ENCODE data around the gene STRAP. TPM values are rescaled to one million over a fixed set of nuclear protein-coding genes. Genes with fewer than 3 reads are reported as not detected.

Gene STRAP
- total and polyA plus RNA-seq, 8 donors, result 36.1 to 52.2 (median 44.9) TPM

DNA sequence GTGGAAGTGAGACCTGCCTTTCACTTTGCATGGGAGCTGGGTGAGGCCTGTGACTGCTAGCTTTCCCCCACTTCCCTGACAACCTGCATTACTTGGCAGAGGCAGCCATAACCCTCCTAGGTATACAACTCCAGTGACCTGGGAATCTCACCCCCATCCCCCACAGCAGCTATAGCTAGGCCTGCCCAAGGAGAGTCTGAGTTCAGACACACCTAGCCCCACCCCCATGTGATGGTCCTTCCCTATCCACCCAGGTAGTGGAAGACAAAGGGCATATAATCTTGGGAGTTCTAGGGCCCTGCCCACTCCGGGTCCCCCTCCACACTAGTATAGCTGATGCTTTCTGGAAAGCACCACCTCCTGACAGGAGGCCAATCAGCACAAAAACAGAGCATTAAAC is 6.3 kb upstream of the STRAP start:
- H3K36me3 ChIP-seq, result no peaks in the 10 kb centered on the region
- no peak overlapping the region for H3K4me3 ChIP-seq
- H3K9me3 ChIP-seq, result no peaks in the 10 kb centered on the region
- 79 to 81% methylated on average over 1 of the region's 1 CpG for WGBS, 2 donors
- TF ChIP-seq, protein P1, sequence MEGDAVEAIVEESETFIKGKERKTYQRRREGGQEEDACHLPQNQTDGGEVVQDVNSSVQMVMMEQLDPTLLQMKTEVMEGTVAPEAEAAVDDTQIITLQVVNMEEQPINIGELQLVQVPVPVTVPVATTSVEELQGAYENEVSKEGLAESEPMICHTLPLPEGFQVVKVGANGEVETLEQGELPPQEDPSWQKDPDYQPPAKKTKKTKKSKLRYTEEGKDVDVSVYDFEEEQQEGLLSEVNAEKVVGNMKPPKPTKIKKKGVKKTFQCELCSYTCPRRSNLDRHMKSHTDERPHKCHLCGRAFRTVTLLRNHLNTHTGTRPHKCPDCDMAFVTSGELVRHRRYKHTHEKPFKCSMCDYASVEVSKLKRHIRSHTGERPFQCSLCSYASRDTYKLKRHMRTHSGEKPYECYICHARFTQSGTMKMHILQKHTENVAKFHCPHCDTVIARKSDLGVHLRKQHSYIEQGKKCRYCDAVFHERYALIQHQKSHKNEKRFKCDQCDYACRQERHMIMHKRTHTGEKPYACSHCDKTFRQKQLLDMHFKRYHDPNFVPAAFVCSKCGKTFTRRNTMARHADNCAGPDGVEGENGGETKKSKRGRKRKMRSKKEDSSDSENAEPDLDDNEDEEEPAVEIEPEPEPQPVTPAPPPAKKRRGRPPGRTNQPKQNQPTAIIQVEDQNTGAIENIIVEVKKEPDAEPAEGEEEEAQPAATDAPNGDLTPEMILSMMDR (IDR thresholded peaks at IDR 0.05), result no peak
- ATAC-seq (no peak), FAIRE-seq (no peak), DNase-seq (no peak)
- intact Hi-C loops (cut with DNase I), result no loop called here
- no peak overlapping the region for H3K27ac ChIP-seq
- no peaks in the 10 kb centered on the region for H3K4me1 ChIP-seq
- H3K27me3 ChIP-seq, result no peaks in the 10 kb centered on the region

DNA sequence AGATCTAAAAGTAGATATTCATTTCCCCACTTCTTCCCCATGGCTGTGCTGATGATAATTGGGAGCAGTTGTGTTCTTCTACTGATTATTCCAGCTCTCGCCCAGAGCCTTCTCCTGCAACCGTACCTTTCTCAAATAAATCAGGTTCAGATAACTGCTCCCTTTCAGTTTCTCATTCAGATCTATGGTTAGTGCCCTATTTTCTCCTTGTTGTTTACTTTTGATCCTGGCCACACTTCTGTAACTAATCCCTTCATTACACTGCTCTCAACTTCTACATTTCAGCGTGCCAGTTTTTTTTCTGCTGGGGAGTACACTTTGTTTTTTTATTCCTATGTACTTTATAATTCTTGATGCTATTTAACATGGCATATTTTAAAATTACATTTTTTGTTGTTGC is 2.8 kb upstream of the STRAP start:
- ATAC-seq (no peak), FAIRE-seq (no peak), DNase-seq (no peak)
- Histone ChIP-seq H3K4me3 (no peak overlapping the region), H3K4me1 (peaks cover 5 to 7% (median 7%) of the 10 kb centered on the region in 3 donors), H3K27ac (no peak overlapping the region), H3K9me3 (no peaks in the 10 kb centered on the region), H3K27me3 (no peaks in the 10 kb centered on the region), H3K36me3 (no peaks in the 10 kb centered on the region)
- TF ChIP-seq, protein P1 (IDR thresholded peaks at IDR 0.05), result no peak
- intact Hi-C loops (cut with DNase I), result no loop called here
- WGBS, 2 donors, result 93 to 95% methylated on average over 3 of the region's 3 CpGs

DNA sequence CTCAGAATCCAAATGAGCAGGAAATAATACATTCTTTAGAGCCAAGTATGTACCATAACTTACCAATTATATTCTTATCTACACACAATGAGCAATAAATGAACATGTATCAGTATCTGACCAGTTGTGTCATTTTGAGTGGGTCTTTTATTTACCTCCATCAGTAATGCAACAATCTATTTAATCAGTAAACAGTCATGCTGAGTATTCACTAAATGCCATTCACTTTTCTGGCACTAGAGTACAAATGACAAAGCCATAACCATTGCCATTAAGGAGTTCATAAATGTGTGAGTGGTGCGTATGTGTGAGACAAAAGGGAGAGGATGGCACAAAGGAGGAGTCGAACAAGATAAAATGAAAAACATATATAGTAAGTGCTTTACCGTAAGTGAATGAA is 1.5 kb upstream of the STRAP start:
- WGBS, 2 donors, result 92 to 95% methylated on average over 3 of the region's 3 CpGs
- Histone ChIP-seq H3K27me3 (no peaks in the 10 kb centered on the region), H3K9me3 (no peaks in the 10 kb centered on the region), H3K4me3 (no peak overlapping the region), H3K4me1 (peaks cover 5 to 17% (median 12%) of the 10 kb centered on the region in 3 donors), H3K36me3 (no peaks in the 10 kb centered on the region), H3K27ac (no peak overlapping the region)
- intact Hi-C loops (cut with DNase I), result no loop called here
- FAIRE-seq (no peak), ATAC-seq (no peak), DNase-seq (no peak)
- TF ChIP-seq, protein P1 (IDR thresholded peaks at IDR 0.05), result no peak

DNA sequence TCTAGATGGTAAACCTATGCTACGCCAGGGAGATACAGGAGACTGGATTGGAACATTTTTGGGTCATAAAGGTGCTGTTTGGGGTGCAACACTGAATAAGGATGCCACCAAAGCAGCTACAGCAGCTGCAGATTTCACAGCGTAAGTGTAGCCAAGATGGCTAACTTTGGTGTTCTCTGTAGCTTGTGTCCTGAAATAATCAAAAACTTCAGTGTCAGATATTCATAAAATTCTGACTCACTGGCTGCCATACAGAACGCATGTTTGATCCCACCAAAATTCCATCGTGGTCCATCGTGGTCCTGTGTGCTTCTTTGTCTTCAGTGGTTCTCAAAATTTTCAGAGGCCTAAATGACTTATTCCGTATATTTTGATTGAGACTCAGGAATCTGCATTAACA is 1.3 kb downstream of the STRAP start:
- peak overlapping the region in 3 of 4 donors; percentile 43 to 75 (median 73) for H3K4me3 ChIP-seq
- FAIRE-seq (no peak), ATAC-seq (no peak), DNase-seq (no peak)
- WGBS, 2 donors, result 22% methylated on average over 6 of the region's 6 CpGs
- H3K36me3 ChIP-seq, result no peaks in the 10 kb centered on the region
- peaks cover 9 to 28% (median 23%) of the 10 kb centered on the region in 3 donors for H3K4me1 ChIP-seq
- H3K9me3 ChIP-seq, result no peaks in the 10 kb centered on the region
- peak overlapping the region in 2 of 4 donors; percentile 97 to 99 for H3K27ac ChIP-seq
- intact Hi-C loops (cut with DNase I), result no loop called here
- TF ChIP-seq, protein P1 (IDR thresholded peaks at IDR 0.05), result no peak
- H3K27me3 ChIP-seq, result no peaks in the 10 kb centered on the region

DNA sequence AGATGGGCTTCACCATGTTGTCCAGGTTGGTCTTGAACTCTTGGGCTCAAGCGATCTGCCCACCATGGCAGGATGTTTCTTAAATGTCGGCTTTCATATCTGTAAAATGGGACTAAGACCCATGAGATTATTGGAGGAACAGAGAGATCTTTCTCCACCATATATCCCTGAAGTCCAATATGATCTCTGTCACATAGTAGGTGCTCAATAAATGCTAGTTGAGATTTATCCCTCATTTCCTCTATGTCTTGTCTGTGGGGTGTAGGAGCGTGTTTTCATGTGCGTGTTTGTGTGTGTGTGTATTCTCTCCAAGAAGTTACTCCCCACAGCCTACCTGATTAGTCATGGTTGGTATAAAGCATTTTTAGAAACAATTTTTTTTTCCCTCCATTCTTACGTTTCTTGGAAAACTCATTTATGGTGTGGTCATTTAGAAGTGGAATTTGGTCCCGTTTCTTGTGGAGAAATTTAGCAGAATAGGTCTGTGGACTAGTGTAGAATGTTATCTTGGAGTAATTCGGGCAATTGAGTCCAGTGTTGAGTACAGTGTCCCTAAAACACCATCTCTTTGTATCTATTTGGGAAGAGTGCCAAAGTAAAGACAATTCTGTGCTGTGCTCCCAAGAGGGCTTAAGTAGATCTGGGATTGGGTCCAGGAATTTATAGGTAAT is 4.3 kb downstream of the STRAP start:
- no peak overlapping the region for H3K4me3 ChIP-seq
- DNase-seq (no peak), FAIRE-seq (no peak), ATAC-seq (no peak)
- no peak overlapping the region for H3K27ac ChIP-seq
- intact Hi-C loops (cut with DNase I), result no loop called here
- TF ChIP-seq, protein P1 (IDR thresholded peaks at IDR 0.05), result no peak
- H3K27me3 ChIP-seq, result no peaks in the 10 kb centered on the region
- peaks cover 0 to 19% (median 5%) of the 10 kb centered on the region in 3 donors for H3K36me3 ChIP-seq
- 70 to 72% methylated on average over 7 of the region's 7 CpGs for WGBS, 2 donors
- no peaks in the 10 kb centered on the region for H3K9me3 ChIP-seq
- H3K4me1 ChIP-seq, result peaks cover 9 to 24% (median 23%) of the 10 kb centered on the region in 3 donors

Data from pancreas (tissue), 10 donors.